HL-60 (cell line): ENCODE results near the gene DBNL.

Experiments
- GABPA ChIP-seq: IDR thresholded peaks from 2 replicates; pipeline ENCODE4 v1.6.1; 2012; ENCODE audit warnings: low read depth
- POLR2AphosphoS5 ChIP-seq: IDR thresholded peaks from 2 replicates; pipeline ENCODE4 v1.6.1; 2012; ENCODE audit warnings: low read depth
- REST ChIP-seq: IDR thresholded peaks from 2 replicates; pipeline ENCODE4 v1.6.1; 2012; ENCODE audit warnings: low read depth; ENCODE audit not compliant: insufficient replicate concordance
- SPI1 ChIP-seq: IDR thresholded peaks from 2 replicates; pipeline ENCODE4 v1.6.1; 2012; ENCODE audit warnings: low read depth, mild to moderate bottlenecking, borderline replicate concordance
- TF ChIP-seq, protein P1 (sequence below): IDR thresholded peaks from one replicate; pipeline ENCODE4 v1.5.1; 2011; ENCODE audit warnings: low read length, control low read depth, inconsistent platforms; ENCODE audit not compliant: insufficient read depth

GRCh38 chr7:44052771-44053365 lies 8.4 kb downstream of the DBNL start:
- TF ChIP-seq, protein P1, sequence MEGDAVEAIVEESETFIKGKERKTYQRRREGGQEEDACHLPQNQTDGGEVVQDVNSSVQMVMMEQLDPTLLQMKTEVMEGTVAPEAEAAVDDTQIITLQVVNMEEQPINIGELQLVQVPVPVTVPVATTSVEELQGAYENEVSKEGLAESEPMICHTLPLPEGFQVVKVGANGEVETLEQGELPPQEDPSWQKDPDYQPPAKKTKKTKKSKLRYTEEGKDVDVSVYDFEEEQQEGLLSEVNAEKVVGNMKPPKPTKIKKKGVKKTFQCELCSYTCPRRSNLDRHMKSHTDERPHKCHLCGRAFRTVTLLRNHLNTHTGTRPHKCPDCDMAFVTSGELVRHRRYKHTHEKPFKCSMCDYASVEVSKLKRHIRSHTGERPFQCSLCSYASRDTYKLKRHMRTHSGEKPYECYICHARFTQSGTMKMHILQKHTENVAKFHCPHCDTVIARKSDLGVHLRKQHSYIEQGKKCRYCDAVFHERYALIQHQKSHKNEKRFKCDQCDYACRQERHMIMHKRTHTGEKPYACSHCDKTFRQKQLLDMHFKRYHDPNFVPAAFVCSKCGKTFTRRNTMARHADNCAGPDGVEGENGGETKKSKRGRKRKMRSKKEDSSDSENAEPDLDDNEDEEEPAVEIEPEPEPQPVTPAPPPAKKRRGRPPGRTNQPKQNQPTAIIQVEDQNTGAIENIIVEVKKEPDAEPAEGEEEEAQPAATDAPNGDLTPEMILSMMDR = no peak
- no peak for TF ChIP-seq POLR2AphosphoS5
- TF ChIP-seq REST = peak; percentile 40
- no peak for TF ChIP-seq SPI1
- no peak for TF ChIP-seq GABPA
